Measurements from ENCODE around the gene GABBR2. TPM values are rescaled to one million over a fixed set of nuclear protein-coding genes. Genes with fewer than 3 reads are reported as not detected.

Gene GABBR2
- total RNA-seq, 1 donor from 2014 or later, result 0.74 TPM

DNA sequence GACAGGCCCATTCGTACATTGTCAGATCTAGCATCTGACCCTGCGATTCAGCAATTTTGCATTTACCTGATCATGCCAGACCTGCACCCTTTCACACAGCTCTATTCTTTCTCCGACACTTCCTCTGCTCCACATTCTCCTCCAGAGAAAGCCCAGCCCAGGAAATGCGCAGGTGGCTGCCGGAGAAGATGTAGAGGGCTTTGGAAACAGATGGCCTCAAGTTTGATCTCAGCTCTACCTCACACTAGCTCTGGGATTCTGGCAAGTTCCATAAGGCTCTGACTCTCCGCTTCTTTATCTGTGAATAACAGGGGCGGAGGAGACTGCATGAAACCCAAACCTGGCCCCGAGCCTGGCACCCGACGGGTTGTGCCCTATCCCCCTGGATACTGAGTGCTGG lies 61.5 kb downstream of the GABBR2 start:
- TF ChIP-seq, protein P1, sequence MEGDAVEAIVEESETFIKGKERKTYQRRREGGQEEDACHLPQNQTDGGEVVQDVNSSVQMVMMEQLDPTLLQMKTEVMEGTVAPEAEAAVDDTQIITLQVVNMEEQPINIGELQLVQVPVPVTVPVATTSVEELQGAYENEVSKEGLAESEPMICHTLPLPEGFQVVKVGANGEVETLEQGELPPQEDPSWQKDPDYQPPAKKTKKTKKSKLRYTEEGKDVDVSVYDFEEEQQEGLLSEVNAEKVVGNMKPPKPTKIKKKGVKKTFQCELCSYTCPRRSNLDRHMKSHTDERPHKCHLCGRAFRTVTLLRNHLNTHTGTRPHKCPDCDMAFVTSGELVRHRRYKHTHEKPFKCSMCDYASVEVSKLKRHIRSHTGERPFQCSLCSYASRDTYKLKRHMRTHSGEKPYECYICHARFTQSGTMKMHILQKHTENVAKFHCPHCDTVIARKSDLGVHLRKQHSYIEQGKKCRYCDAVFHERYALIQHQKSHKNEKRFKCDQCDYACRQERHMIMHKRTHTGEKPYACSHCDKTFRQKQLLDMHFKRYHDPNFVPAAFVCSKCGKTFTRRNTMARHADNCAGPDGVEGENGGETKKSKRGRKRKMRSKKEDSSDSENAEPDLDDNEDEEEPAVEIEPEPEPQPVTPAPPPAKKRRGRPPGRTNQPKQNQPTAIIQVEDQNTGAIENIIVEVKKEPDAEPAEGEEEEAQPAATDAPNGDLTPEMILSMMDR (IDR thresholded peaks at IDR 0.05; ENCODE audit: unreplicated experiment), result no peak
- Mint-ChIP-seq H3K4me1 (no peaks in the 10 kb centered on the region), H3K9me3 (no peaks in the 10 kb centered on the region), H3K4me3 (no peak overlapping the region), H3K36me3 (no peaks in the 10 kb centered on the region), H3K27me3 (ENCODE audit: low read depth) (peaks cover 43% of the 10 kb centered on the region), H3K27ac (no peak overlapping the region)
- no peak for DNase-seq (ENCODE audit: low spot score in 2 of 2, unreplicated experiment in 2 of 2)

DNA sequence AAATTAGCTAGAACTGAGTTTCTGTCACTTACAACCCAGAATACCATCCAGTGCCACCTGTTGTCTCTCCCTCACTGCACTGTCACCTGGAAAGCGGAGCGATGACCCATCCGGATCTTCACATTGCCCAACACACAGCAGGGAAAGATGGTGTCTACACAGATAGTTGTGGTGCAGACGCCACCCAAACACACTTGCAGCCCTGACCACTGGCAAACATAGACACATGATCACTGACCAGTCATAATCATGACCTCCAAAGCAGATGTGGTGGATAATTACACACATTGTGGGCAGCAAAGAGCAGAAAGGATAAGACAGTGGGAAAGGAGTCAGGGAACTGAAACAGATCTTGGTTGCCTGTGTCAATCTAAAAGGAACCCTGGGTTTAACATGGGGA lies 64.7 kb downstream of the GABBR2 start:
- Mint-ChIP-seq H3K36me3 (no peaks in the 10 kb centered on the region), H3K4me3 (no peak overlapping the region), H3K9me3 (no peaks in the 10 kb centered on the region), H3K27ac (no peak overlapping the region), H3K4me1 (no peaks in the 10 kb centered on the region), H3K27me3 (ENCODE audit: low read depth) (peaks cover 37% of the 10 kb centered on the region)
- TF ChIP-seq, protein P1 (IDR thresholded peaks at IDR 0.05; ENCODE audit: unreplicated experiment), result no peak
- DNase-seq (ENCODE audit: low spot score in 2 of 2, unreplicated experiment in 2 of 2), result no peak

DNA sequence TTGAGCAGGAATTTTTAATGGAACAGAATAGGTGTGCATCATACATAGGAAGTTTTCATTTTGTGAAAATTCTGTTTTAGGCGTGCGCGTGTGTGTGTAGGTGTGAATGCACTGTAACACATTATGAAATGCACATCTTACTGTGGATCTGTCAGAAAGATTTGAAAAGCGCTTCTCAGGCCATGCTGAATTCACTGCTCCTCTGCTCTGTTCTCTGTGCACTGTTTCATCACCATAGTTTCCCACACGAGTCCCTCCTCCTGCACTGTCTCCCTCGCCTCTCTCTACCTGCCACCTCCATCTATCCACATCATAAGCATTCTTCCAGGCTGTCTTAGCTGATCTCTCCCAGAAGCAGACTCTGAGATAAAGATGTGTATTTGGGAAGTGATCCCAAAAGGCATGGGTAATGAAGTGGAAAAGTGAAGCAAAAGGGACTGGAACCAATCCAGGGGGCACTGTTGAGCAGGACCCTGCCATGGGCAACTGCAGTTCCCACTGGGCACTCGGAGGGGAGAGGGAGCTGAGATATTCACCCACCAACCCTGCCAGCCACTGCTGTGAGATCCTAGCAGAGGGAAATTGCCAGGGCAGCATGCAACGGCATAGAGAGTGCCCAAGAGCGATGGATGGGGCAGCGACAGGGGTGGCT lies 65.9 kb downstream of the GABBR2 start:
- H3K4me3 Mint-ChIP-seq, result no peak overlapping the region
- no peak overlapping the region for H3K27ac Mint-ChIP-seq
- no peaks in the 10 kb centered on the region for H3K36me3 Mint-ChIP-seq
- H3K9me3 Mint-ChIP-seq, result no peaks in the 10 kb centered on the region
- no peak for DNase-seq (ENCODE audit: low spot score in 2 of 2, unreplicated experiment in 2 of 2)
- no peaks in the 10 kb centered on the region for H3K4me1 Mint-ChIP-seq
- TF ChIP-seq, protein P1 (IDR thresholded peaks at IDR 0.05; ENCODE audit: unreplicated experiment), result no peak
- peaks cover 32% of the 10 kb centered on the region for H3K27me3 Mint-ChIP-seq (ENCODE audit: low read depth)

DNA sequence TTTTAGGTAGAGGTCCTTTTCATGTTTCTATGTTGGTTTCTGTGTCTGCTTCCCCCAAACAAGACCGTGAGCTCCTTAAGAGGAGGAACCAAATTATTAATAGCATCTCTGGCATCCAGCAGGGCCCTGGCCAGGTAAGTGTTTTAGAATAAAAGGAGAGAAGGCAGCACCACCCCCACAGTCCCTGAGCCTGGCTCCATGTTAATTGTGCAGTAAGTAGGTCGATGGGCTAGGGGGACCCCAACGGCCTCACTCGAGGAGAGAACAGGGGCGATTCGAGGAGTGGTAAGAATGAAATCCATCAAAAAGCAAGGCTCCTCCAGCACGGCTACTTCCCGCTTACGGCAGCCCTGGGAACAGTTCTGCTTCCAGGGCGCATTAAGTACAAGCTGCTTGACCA lies 67.0 kb downstream of the GABBR2 start:
- Mint-ChIP-seq H3K27me3 (ENCODE audit: low read depth) (peaks cover 27% of the 10 kb centered on the region), H3K27ac (no peak overlapping the region), H3K4me3 (no peak overlapping the region), H3K36me3 (no peaks in the 10 kb centered on the region), H3K4me1 (no peaks in the 10 kb centered on the region), H3K9me3 (no peaks in the 10 kb centered on the region)
- no peak for DNase-seq (ENCODE audit: low spot score in 2 of 2, unreplicated experiment in 2 of 2)
- TF ChIP-seq, protein P1 (IDR thresholded peaks at IDR 0.05; ENCODE audit: unreplicated experiment), result no peak

DNA sequence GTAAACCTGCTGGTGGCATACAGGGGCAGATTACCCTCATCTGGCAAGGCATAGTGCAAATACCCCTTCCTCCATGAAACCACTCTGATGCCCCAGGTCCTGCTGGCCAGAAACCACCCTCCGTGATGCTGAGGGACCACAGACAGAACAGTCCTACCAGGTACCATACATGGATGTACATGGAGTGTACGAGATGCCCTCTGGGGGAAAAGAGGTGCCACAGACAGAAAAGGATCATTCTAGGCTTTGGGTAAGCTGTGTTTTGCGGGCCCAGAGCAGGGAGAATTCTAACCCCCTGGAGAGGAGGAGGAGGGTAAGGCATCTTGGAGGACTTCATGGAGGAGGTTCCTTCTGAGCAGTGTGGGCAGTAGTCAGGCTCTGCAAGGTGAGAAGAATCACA lies 68.3 kb downstream of the GABBR2 start:
- H3K4me3 Mint-ChIP-seq, result no peak overlapping the region
- peaks cover 26% of the 10 kb centered on the region for H3K27me3 Mint-ChIP-seq (ENCODE audit: low read depth)
- no peak for DNase-seq (ENCODE audit: low spot score in 2 of 2, unreplicated experiment in 2 of 2)
- no peaks in the 10 kb centered on the region for H3K4me1 Mint-ChIP-seq
- H3K36me3 Mint-ChIP-seq, result no peaks in the 10 kb centered on the region
- no peak overlapping the region for H3K27ac Mint-ChIP-seq
- H3K9me3 Mint-ChIP-seq, result no peaks in the 10 kb centered on the region
- TF ChIP-seq, protein P1 (IDR thresholded peaks at IDR 0.05; ENCODE audit: unreplicated experiment), result no peak

DNA sequence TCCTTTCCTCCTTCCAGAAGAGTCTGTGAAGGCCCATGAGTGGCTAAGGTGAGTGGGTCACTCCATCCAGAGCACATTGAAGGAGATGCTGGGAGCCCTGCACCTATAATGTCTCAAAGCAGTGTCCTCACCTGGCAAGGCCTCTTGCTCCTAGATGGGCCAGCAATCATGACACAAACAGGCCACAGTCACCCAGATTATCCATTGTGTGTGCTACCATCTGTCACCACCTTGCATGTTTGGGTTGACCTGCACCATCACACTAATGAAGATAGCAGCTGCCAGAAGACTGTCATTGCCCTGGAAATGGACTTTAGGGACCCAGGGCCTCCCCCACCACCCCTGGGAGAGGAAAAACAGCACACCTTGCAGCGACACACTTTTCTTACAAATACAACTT lies 69.6 kb downstream of the GABBR2 start:
- Mint-ChIP-seq H3K4me1 (no peaks in the 10 kb centered on the region), H3K27me3 (ENCODE audit: low read depth) (peaks cover 22% of the 10 kb centered on the region), H3K36me3 (no peaks in the 10 kb centered on the region), H3K27ac (no peak overlapping the region), H3K9me3 (no peaks in the 10 kb centered on the region), H3K4me3 (no peak overlapping the region)
- no peak for DNase-seq (ENCODE audit: low spot score in 2 of 2, unreplicated experiment in 2 of 2)
- TF ChIP-seq, protein P1 (IDR thresholded peaks at IDR 0.05; ENCODE audit: unreplicated experiment), result no peak

Data from mesothelial cell of epicardium (in vitro differentiated cells).